NCI-H1417 treated with DMSO at 0.1 percent for 48 hours (cell line): Measurements from ENCODE around the gene SCN8A.

ENCODE experiments used
- DNase-seq: peaks from one replicate; lab custom pipeline; 2025; lab: John Stamatoyannopoulos, UW

SCN8A gene

DNA sequence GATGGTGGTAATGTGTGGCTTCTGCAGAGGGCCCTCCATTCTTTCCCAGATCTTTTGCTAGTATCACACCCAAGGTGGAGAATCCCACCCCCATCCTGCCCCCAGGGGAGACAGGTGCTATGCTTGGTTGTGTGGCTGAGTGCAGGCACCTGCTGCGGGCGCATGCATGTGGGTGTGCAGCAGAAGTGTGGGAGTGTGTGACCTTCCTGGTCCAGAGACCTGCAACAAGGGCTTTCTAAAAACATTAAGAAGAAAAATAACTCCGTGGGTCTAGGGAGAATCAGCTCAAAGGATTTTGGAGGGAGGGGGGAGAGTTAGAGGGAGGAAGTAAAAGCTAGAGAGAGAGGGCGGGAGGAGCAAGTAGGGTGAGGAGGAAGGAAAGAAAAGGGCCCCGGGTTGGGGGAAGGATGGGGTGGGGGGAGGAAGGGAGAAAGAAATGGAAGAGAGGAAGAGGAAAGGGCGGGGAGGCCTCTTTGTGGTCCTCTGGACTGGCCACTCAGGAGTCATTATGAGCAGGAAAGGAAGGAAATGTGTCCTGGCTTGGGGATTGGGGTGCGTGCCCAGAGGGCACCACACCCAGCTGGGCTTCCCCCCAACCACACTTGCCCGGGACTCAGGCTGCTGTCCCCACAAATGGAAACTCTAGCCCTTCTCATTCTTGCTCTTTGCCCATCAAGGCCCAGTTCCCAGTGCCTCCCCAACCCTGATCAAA, 260.5 kb downstream of the SCN8A start:
- DNase-seq, result no peak

- no peak for DNase-seq
Observed at GRCh38 chr12:51852404-51853137, 261.5 kb downstream of the SCN8A start.

DNA sequence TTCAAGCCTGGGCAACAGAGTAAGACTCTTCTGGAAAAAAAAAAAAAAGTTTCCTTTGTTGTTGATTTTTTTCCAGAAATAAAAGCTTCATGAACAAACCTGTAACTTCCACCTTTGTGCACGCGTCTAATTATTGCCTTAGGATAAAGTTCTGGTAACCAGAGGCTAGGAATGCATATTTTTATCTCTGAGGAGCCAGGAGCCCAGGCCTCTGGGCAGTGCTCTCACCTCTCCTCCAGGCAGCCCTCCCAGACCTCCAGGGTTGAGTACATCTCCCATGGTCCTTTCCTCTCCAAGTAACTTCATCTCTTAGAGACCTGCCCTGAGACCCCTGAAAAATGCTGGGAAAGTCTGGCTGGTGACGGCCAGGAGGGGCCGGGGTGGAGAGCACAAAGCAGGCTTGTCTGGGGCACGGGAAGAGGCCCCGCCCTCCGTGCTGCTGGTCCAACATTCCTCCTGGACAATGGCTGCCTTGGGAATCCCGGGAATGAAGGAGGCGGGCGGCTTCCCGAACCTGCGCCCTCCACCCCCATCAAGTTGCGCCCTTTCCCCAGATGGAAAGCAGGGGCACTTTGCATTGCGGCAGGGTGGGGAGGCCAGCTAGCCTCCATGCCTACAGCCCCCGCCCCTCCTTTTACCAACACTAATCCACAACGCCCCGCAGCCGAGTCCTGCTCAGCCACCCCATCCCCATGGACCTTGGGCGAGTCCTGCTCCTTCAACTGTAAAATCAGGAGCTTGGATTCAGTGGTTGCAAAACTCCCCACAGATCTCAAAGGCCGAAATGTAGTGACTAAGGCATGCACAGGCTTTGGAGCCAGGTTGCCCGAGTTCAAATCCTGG, 264.8 kb downstream of the SCN8A start:
- DNase-seq, result no peak

DNA sequence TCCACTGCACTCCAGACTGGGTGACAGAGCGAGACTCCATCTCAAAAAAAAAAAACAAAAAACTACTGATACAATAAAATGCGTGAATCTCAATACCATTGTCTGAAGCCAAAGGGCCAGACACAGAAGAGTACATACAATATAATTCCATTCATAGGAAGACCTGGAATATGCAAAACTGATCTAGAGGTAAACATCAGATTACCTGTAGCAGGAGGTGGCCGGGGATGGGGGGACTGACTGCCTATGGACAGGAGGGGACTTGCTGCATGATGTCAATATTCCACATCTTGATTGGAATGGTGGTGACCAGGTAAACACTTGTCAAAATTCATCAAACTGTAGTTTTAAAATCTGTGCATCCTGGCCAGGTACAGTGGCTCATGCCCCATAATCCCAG, 270.0 kb downstream of the SCN8A start:
- no peak for DNase-seq
